Caco-2 (cell line): ENCODE data around the gene OR5K3. TPM values are rescaled to one million over a fixed set of nuclear protein-coding genes. Genes with fewer than 3 reads are reported as not detected.

ENCODE experiments used
- BruUV-seq: library from RNA; stranded (reverse); fragments of 400-500 nt; replicated peaks from 2 replicates; lab custom pipeline; 2021; lab: Mats Ljungman, UMichigan
- CTCF ChIA-PET: fragments of 300-600 bp; sonication (Branson Sonifier 250); formaldehyde crosslinking; loops from one replicate; lab custom pipeline; 2022; ENCODE audit warnings: antibody characterized with exemption; lab: Charles Lee
- POLR2A ChIA-PET: fragments of 300-600 bp; sonication (Branson Sonifier 250); formaldehyde crosslinking; loops from one replicate; lab custom pipeline; 2022; ENCODE audit warnings: antibody characterized with exemption; lab: Charles Lee
- DNase-seq, 2 experiments: peaks; one replicate each; pipeline versions ENCODE4 v3.0.0 to v3.0.0-alpha.2; 2020 to 2022
- H3K27me3 ChIP-seq: replicated peaks from 2 replicates; pipeline ENCODE4 v1.6.0; 2011; ENCODE audit warnings: low read length; ENCODE audit not compliant: control insufficient read depth, insufficient read depth
- H3K36me3 ChIP-seq: 2 replicates; pipeline ENCODE4 v1.5.1; 2011; ENCODE audit warnings: low read length; ENCODE audit not compliant: control insufficient read depth, insufficient read depth
- H3K4me1 ChIP-seq: fragments of 250-450 bp; sonication (Bioruptor Pico); 2 replicates; pipeline ENCODE4 v1.5.1; 2020; ENCODE audit warnings: mild to moderate bottlenecking
- H3K4me3 ChIP-seq: 2 replicates; pipeline ENCODE4 v1.5.1; 2011; ENCODE audit warnings: low read depth, mild to moderate bottlenecking, control low read depth, low read length
- H3K9me3 ChIP-seq: fragments of 250-450 bp; sonication (Bioruptor Pico); 2 replicates; pipeline ENCODE4 v1.5.1; 2020; ENCODE audit warnings: mild to moderate bottlenecking, moderate library complexity
- H3K27ac Mint-ChIP-seq: one replicate; pipeline ENCODE4 v1.8.0; 2022; ENCODE audit warnings: mixed read lengths; ENCODE audit not compliant: unreplicated experiment
- H3K27me3 Mint-ChIP-seq: one replicate; pipeline ENCODE4 v1.8.0; 2022; ENCODE audit warnings: mixed read lengths; ENCODE audit not compliant: insufficient read depth, unreplicated experiment
- H3K36me3 Mint-ChIP-seq: one replicate; pipeline ENCODE4 v1.8.0; 2022; ENCODE audit warnings: mild to moderate bottlenecking, mixed read lengths; ENCODE audit not compliant: insufficient read depth, unreplicated experiment
- H3K4me1 Mint-ChIP-seq: one replicate; pipeline ENCODE4 v1.8.0; 2022; ENCODE audit warnings: low read depth, mixed read lengths; ENCODE audit not compliant: unreplicated experiment
- H3K4me3 Mint-ChIP-seq: one replicate; pipeline ENCODE4 v1.8.0; 2022; ENCODE audit warnings: mild to moderate bottlenecking, moderate library complexity, mixed read lengths; ENCODE audit not compliant: unreplicated experiment
- H3K9me3 Mint-ChIP-seq: one replicate; pipeline ENCODE4 v1.8.0; 2022; ENCODE audit warnings: mixed read lengths; ENCODE audit not compliant: unreplicated experiment
- intact Hi-C: fragments of 100-400 bp; cut with micrococcal nuclease; formaldehyde crosslinking; loops from one replicate; pipeline ENCODE4 v1.10.0; 2022; ENCODE audit not compliant: unreplicated experiment
- total RNA-seq: library from RNA; stranded (reverse); gene quantifications from 2 replicates; pipeline ENCODE4 v1.2.3, GENCODE V29; 2022
- TF ChIP-seq, protein P1 (sequence below), 2 experiments: fragments of 200-600 bp in 1 of 2; IDR thresholded peaks; 1 replicate in 1 of 2; 2 replicates in 1 of 2; pipeline versions ENCODE4 v1.5.1 to v1.8.0; 2011 to 2022; ENCODE audit warnings: antibody characterized with exemption in 1 of 2, control low read depth in 1 of 2, inconsistent platforms in 1 of 2, low read depth in 1 of 2, low read length in 1 of 2, mild to moderate bottlenecking in 1 of 2, moderate library complexity in 1 of 2; ENCODE audit not compliant: insufficient read depth in 1 of 2, severe bottlenecking in 1 of 2, unreplicated experiment in 1 of 2

OR5K3 gene
- total RNA-seq, 1 experiment from 2014 or later: not detected

DNA sequence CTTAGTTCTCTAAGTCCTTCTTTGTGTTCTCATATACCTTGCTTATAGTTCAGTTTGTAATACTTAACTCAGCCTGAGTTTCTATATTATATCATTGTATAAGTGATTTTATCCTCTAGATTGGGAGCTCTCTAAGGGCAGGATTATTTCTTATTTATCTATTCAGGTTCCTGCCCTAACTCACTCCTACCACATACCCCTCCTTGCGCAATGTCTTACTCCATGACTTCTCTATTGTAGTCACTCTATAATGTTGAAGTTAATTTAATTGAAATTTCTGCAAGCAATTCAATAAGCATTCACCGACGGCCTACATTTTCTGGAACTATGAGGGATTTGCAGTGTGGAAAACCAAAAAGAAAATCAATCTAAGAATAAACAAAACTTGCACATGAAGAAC, 40.4 kb upstream of the OR5K3 start:
- DNase-seq: no peak
- intact Hi-C loops: no loop called here
- H3K4me3 ChIP-seq: no peak overlapping the region
- H3K9me3 ChIP-seq: no peaks in the 10 kb centered on the region
- peaks cover 5% of the 10 kb centered on the region for H3K27me3 Mint-ChIP-seq
- H3K27ac Mint-ChIP-seq: no peak overlapping the region
- no TSS peak for BruUV-seq
- ChIA-PET CTCF (no interaction called here), POLR2A (no interaction called here)
- H3K4me3 Mint-ChIP-seq: no peak overlapping the region
- H3K4me1 ChIP-seq: no peaks in the 10 kb centered on the region
- no peaks in the 10 kb centered on the region for H3K9me3 Mint-ChIP-seq
- TF ChIP-seq, protein P1, sequence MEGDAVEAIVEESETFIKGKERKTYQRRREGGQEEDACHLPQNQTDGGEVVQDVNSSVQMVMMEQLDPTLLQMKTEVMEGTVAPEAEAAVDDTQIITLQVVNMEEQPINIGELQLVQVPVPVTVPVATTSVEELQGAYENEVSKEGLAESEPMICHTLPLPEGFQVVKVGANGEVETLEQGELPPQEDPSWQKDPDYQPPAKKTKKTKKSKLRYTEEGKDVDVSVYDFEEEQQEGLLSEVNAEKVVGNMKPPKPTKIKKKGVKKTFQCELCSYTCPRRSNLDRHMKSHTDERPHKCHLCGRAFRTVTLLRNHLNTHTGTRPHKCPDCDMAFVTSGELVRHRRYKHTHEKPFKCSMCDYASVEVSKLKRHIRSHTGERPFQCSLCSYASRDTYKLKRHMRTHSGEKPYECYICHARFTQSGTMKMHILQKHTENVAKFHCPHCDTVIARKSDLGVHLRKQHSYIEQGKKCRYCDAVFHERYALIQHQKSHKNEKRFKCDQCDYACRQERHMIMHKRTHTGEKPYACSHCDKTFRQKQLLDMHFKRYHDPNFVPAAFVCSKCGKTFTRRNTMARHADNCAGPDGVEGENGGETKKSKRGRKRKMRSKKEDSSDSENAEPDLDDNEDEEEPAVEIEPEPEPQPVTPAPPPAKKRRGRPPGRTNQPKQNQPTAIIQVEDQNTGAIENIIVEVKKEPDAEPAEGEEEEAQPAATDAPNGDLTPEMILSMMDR (IDR thresholded peaks at IDR 0.05; ENCODE audit: insufficient read depth in 1 of 2, low read depth in 1 of 2, low read length in 1 of 2, severe bottlenecking in 1 of 2, unreplicated experiment in 1 of 2): no peak
- no peaks in the 10 kb centered on the region for H3K36me3 ChIP-seq
- H3K4me1 Mint-ChIP-seq: no peaks in the 10 kb centered on the region
- H3K36me3 Mint-ChIP-seq: no peaks in the 10 kb centered on the region
- H3K27me3 ChIP-seq: no peaks in the 10 kb centered on the region

DNA sequence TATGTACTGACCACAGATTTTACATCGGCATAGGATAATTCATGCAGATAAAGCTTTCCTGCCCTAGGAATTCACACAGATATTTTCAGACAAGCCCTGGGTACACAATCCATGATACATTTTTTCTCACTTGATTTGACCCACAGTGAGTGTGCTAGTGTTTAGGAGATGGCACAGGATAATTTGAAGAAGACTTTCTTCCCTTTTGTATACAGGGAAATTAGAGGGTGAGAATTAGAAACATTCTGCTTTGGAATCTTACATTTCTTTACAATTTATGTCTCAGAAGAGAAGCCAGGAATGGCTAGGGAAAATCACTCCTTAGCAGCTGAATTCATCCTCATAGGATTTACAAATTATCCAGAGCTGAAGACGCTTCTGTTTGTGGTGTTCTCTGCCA, 36.9 kb upstream of the OR5K3 start, which contains the start of gene OR5K4:
TSS of gene OR5K4 (plus strand) at position 301 of the 400 bp plus-strand sequence. CDS start at position 301, 0 bp downstream.
- Histone ChIP-seq H3K36me3 (no peaks in the 10 kb centered on the region), H3K4me3 (no peak within 1 kb of the TSS), H3K9me3 (no peaks in the 10 kb centered on the region), H3K27me3 (no peaks in the 10 kb centered on the region), H3K4me1 (no peaks in the 10 kb centered on the region)
- peaks cover 9% of the 10 kb centered on the region for H3K27me3 Mint-ChIP-seq
- H3K4me1 Mint-ChIP-seq: no peaks in the 10 kb centered on the region
- no peak within 1 kb of the TSS for H3K4me3 Mint-ChIP-seq
- no TSS peak for BruUV-seq
- no peak within 1 kb of the TSS for H3K27ac Mint-ChIP-seq
- H3K9me3 Mint-ChIP-seq: peaks cover 6% of the 10 kb centered on the region
- ChIA-PET POLR2A (no interaction called here), CTCF (no interaction called here)
- no peaks in the 10 kb centered on the region for H3K36me3 Mint-ChIP-seq
- DNase-seq: no peak
- intact Hi-C loops: no loop called here
- TF ChIP-seq, protein P1 (IDR thresholded peaks at IDR 0.05; ENCODE audit: insufficient read depth in 1 of 2, low read depth in 1 of 2, low read length in 1 of 2, severe bottlenecking in 1 of 2, unreplicated experiment in 1 of 2): no peak

DNA sequence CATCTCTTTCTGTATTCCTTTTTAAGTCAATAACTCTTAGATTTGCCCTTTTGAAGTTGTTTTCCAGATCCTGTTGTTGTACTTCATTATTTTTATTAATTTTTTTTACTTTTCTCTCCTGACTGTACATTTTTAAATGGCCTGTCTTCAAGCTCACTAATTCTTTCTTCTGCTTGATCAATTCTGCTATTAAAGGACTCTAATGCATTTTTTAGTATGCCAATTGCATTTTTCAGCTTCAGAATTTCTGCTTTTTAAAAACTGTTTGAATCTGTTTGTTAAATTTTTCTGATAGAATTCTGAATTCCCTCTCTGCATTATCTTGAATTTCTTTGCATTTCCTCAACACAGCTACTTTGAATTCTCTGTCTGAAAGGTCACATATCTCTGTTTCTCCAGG, 31.2 kb upstream of the OR5K3 start:
- no peak overlapping the region for H3K27ac Mint-ChIP-seq
- H3K36me3 Mint-ChIP-seq: no peaks in the 10 kb centered on the region
- H3K27me3 ChIP-seq: no peaks in the 10 kb centered on the region
- POLR2A ChIA-PET: no interaction called here
- intact Hi-C loops: no loop called here
- H3K4me1 Mint-ChIP-seq: no peaks in the 10 kb centered on the region
- BruUV-seq: no TSS peak
- peaks cover 15% of the 10 kb centered on the region for H3K9me3 Mint-ChIP-seq
- DNase-seq: no peak
- no peaks in the 10 kb centered on the region for H3K4me1 ChIP-seq
- CTCF ChIA-PET: no interaction called here
- no peaks in the 10 kb centered on the region for H3K36me3 ChIP-seq
- H3K4me3 ChIP-seq: no peak overlapping the region
- H3K27me3 Mint-ChIP-seq: peaks cover 11% of the 10 kb centered on the region
- H3K9me3 ChIP-seq: peaks cover 8% of the 10 kb centered on the region
- TF ChIP-seq, protein P1 (IDR thresholded peaks at IDR 0.05; ENCODE audit: insufficient read depth in 1 of 2, low read depth in 1 of 2, low read length in 1 of 2, severe bottlenecking in 1 of 2, unreplicated experiment in 1 of 2): no peak
- H3K4me3 Mint-ChIP-seq: no peak overlapping the region
